ENCODE results near the gene CDC14B.
"Not testable (repeated sequence)": the region's sequence is repeated elsewhere in the genome, so short reads cannot be mapped to it uniquely, and the experiment has no call there.

The CDC14B gene

DNA sequence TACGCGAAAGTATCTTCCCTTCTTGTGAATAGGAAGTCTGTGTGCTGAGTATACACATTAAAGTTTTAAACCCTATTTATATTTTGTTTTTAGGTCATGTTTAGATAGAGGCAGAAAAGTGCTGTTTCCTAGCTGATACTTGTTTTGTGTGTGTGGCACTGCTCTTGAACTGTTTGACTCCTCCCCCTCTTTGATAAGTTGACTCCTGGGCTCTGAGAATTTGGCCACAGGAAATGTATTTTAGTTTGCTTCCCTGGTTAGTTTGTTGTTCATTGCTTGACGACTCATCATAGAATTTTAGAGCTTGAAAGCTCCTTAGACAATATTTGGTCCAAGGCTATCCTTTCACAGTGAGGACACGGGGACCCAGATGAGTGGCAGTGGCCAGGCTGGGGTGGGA is 2.0 kb upstream of the CDC14B start:
- DNase-seq = peak; percentile 41

DNA sequence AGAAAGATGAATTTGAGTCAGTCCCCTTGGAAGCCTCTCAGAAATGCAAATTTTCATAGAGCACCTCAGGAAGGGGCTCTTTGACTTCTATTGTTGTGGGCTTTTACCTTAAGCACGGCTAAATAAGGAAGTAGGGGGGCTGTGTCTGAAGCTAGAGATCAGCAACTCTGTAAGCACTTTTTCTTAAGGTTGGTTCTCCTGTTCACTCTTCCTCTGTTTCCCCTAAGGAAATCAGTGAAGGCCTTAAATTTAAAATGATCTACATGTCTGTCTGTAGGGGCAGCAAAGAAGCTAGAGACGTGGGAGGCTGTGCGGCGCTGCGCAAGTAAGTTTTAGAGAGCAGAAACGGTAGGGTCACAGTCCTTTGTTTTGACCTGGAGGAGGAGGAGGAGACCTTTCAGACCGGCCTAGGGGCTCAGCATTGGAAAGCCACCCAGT is 1.2 kb upstream of the CDC14B start:
- peak; percentile 15 for DNase-seq

DNA sequence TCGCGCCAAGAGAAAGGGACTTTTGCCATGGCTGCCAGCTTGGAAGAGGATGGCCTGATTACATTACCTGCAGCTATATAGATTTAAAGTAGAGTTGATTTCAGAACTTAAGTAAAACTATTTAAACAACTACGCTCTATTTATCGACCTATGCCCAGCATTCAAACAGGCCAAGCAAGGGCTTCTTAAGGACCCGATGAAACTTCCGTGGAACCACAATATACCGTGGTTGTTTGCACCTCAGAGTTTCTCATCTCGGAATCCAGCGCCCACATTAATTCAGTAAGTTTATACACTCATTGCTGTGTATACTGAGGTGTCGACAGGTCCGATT is 505 bp upstream of the CDC14B start:
- no peak for DNase-seq

DNA sequence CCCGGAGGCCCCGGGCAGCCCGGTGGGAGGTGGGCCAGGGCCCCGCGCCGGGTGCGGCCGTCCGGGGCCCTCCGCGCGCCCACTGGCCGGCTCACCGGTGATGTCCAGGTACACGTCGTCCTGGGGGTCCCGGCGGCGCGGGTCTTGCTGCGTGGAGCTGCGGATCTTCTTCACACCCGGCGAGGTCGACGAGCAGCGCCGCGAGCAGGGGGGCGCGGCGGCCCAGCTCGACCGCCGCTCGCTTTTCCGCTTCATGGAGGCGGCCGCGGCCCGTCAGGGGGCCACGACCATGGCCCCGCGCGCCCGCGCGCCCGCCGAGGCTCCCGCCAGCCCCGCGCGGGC is 548 bp downstream of the CDC14B start:
- DNase-seq = no peak

- peak; percentile 22 for DNase-seq
Observed at GRCh38 chr9:96618209-96619123, 1.2 kb downstream of the CDC14B start.

DNA sequence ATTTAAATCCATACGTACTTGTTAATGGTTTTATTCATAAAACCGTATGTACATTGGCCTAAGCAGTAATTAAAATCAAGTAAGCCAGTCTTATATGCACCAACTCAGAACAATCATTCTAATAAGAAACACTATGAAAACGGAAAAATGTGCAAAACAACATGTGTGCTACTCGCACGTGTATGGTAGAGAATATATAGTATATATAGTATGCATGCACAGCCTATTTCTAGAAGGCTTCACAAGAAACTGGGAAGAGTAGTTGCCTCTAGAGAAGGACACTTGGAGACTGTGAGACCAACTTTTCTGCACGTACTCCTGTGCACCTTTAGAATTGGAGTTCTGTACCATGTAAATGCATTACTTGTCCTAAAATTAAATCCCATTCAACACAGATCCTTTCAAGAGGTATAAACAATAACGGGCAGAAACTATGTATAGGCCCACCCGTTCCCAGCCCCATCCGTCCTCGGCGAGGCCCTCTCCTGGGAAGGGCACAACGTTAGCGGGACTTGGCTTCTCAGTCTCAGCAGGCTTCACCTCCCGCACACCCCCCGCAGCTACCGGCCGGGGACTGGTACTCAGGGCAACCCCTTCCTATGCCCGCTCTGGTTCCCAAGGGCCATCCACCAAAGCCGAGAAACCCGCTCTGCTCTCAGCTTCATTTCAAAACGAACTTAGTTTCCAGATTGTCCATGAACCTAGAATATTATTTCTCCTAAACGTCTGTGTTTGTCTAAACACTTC is 2.0 kb downstream of the CDC14B start:
- no peak for DNase-seq

- no peak for DNase-seq
Observed at GRCh38 chr9:96616817-96617438, 2.7 kb downstream of the CDC14B start.

DNA sequence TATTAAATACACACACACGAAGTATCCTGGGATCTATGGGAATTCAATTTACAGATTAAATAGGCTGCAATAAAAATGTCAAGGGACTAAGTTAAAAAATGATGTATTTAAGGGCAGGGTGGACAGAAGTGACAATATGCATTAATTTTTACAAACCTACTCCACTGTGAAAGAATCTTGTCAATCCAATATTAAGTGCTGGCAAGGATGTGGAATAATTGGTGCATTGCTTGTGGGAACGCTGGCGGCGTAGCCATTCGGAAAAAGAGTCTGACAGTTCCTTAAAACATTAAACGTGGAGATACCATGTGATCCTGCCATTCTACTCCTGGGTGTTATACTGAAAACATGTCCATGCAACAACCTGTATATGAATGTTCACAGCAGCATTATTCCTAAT is 4.2 kb downstream of the CDC14B start:
- no peak for DNase-seq

- not testable (repeated sequence) for DNase-seq
Observed at GRCh38 chr9:96614664-96615063, 5.0 kb downstream of the CDC14B start.

DNA sequence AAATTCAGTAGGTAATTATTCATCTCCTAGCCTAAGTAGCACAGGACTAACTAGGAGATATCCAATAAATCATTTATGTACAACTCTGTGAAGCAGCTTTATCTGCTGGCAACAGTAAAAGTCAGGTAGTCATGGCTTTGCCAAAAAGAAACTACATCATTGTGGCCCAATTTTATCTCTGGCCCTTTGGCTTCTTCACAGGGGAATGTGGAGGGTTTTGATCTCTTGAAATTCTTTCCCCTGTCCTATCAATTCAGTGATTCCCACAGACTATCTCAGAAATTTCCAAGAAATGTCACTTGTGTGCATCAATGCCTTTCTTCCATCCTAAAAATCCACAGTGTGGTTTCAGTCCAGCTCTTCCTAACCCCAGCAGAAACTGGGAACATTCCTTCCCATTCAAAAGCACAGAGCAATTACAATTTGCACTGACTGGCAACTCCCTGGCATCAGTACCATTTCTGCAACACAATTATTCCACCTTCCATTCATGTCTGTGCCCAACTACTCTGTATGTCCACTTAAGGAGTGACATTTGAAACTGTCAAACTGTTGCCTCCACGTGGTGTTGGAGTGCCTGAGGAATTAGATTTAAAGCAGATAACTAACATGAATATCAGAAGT is 6.6 kb downstream of the CDC14B start:
- DNase-seq = no peak

DNA sequence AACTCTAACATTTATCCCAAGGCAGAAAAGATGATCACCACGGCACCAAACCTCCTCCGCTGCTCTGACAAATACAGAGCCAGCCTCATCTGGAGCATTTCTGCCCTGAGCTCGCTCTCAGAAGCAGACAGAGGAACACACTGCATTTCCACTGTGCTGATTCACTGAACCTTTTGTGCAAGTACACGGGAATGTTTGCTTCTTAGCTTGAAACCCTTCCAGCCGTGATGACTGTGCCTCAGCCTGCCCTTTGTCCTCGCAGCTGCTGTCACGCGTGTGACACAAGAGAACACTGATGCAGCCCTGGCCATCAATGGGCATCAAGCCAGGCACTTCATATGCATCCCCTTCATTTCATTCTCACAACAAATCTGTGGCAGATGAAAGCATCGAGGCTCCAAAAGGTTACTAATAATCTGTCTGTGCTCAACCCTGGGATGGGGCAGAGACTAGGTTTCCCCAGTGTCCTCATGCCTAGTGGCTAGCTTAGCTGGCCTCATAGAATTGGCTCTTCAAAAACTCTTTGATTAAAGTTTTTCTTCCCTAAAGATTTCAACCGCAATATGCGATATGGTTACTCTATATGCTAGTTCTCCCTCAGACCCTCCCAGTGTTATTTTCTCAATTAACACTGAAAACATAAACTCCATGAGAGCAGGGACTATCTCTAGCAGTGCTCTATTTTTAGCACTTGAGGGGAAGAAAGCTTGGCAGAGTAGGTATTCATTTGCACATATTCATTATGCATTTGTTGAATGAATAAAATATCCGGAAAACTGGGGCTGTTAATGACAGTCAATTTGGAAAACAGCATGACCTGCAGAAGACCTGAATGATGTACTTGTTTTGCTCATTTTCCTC is 7.3 kb downstream of the CDC14B start:
- no peak for DNase-seq

GRCh38 chr9:96611302-96611701 is 8.3 kb downstream of the CDC14B start:
- DNase-seq = no peak

DNA sequence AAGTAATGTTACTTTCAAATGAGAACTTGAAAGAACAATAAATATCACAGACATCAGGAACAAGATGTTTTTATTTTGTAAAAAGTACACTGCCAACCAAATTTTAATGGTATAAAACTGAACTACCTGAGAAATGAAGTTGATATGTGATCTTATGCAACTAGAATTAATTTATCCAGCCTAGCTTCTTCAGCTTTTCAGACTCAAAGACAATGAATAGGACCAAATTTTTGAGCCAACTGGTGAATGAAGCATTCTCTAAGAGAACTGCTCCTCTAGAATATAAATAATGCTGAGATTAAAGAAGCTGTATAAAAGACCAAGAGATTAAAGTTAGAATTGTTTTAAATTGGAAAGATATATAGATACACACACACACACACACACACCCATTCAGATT is 9.9 kb downstream of the CDC14B start:
- no peak for DNase-seq

- no peak for DNase-seq
Observed at GRCh38 chr9:96607971-96608370, 11.7 kb downstream of the CDC14B start.

DNA sequence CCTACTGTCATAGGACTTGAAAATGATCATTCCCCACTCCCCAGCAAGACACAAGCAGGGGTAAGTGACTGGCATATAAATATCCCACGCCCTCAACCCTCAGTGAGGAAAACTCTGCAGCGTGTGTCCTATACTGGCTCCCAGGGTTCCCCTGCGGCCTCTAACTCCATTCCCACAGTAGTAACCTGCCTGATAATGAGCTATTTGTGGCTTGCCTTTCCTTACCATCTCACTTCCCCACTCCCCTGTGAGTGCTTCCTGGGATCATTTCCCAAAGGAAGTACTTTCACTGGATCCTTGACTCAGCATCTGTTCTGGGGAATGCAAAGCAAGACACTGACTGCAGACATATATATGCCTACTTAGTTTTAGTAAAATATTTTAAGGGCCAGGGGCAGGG is 14.3 kb downstream of the CDC14B start:
- DNase-seq = no peak

DNA sequence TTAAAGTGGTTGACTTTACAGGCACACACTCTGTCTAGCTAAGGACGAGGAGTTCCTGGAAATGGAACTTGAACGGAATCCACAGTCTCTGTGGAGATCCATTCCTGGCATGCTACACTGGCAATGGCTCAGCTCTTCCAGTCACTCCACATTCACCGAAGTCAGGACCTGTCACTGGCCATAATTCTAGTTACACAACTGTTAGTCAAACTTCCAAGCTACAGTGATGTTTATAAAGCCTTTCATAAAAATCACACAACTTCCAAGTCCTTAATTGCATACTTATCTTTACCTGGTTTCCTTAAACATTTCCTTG is 15.7 kb downstream of the CDC14B start:
- DNase-seq = no peak

- DNase-seq = no peak
Observed at GRCh38 chr9:96603305-96604003, 16.2 kb downstream of the CDC14B start.

DNA sequence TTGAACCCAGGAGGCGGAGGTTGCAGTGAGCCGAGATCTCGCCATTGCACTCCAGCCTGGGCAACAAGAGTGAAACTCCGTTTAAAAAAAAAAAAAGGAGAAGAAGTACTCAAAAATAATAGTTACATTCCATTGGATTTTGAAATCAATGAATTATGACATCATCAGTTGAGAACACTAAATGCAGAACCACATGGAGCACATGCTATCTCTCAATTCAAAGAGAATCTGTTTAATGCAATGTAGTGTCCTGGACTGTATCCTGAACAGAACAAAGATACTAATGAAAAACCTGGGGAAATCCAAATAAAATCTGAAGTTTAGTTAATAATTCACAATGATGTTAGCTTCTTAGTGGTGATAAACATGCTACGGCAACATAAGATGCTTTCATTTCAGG is 20.3 kb downstream of the CDC14B start:
- DNase-seq = no peak

DNA sequence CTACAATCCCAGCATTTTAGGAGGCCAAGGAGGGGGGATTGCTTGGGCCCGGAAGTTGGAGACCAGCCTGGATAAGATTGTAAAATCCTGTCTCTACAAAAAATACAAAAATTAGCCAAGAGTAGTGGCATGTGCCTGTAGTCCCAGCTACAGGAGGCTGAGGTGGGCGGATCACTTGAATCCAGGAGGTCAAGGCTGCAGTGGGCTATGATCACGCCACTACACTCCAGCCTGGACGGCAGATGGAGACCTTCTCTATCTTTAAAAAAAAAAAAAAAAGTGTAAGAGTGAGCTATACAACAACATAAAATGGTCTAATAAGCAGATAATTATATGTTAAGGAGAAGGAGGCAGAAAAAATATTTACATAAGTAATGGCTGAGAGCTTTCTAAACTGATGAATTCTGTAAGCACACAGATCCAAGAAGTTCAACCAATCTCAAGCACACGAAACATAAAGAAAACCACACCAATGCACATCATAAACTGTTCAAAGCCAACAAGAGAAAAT is 23.0 kb downstream of the CDC14B start:
- no peak for DNase-seq

GRCh38 chr9:96587338-96588315 is 32.0 kb downstream of the CDC14B start:
- DNase-seq = no peak

DNA sequence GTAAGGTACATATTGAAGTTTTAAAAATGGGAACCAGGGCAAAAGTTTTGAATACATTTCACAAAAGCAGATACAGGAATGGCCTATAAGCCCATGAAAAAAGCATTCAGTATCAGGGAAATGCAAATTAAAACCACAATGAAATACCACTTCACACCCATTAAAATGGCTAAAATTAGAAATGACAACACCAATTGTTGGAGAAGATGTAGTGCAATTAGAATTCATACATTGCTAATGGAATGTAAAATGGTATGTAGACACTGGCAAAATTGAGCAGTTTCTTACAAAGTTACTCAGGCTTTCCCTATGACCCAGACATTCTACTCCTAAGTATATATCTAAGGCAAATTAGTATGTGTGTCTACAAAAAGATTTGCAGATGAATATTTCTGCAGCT is 34.2 kb downstream of the CDC14B start:
- no peak for DNase-seq
